ENCODE measurements around the gene TGFBR2.

TGFBR2 gene

DNA sequence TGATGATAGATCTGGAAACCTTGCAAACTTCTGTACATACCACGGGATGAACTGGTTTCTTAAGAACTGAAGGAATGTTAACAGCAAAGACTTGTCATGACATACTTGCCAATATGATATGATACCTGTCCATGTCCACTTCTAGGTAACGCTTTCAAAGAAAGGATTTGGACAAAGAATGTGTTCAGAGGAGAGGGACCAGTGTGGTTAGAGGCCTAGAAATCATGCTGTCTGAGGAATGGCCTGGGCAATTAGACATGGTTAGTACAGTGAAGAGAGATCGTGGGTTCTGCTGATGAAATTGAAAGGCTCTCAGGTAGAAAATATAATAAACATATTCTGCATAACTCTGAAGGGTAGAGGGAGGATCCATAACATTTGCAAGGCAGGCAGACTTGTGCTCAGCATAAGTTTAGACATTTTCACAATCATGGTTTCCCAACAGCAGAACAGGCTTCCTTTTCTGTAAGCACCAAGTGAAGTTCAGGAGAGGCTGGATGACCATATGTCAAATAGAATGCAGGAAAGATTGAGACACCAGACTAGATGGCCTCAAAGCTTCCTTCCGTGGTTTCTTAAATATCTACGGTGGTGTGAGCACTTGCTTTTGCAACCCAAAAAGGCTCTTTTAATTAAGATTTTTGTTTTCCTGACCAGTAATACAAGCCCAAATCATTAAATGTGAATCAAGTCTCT lies 39.9 kb downstream of the TGFBR2 start:
- Histone ChIP-seq H3K4me1 (peaks cover 0 to 68% (median 40%) of the 10 kb centered on the region in 4 donors), H3K4me3 (no peak overlapping the region), H3K9me3 (no peaks in the 10 kb centered on the region), H3K27ac (peak overlapping the region in 1 of 2 donors; percentile 34), H3K27me3 (no peaks in the 10 kb centered on the region), H3K36me3 (peaks cover 54 to 64% (median 62%) of the 10 kb centered on the region in 3 donors)
- TF ChIP-seq, protein P1, sequence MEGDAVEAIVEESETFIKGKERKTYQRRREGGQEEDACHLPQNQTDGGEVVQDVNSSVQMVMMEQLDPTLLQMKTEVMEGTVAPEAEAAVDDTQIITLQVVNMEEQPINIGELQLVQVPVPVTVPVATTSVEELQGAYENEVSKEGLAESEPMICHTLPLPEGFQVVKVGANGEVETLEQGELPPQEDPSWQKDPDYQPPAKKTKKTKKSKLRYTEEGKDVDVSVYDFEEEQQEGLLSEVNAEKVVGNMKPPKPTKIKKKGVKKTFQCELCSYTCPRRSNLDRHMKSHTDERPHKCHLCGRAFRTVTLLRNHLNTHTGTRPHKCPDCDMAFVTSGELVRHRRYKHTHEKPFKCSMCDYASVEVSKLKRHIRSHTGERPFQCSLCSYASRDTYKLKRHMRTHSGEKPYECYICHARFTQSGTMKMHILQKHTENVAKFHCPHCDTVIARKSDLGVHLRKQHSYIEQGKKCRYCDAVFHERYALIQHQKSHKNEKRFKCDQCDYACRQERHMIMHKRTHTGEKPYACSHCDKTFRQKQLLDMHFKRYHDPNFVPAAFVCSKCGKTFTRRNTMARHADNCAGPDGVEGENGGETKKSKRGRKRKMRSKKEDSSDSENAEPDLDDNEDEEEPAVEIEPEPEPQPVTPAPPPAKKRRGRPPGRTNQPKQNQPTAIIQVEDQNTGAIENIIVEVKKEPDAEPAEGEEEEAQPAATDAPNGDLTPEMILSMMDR (IDR thresholded peaks at IDR 0.05): no peak
- intact Hi-C loops (cut with DNase I; ENCODE audit: low total_unique reads): no loop called here
- DNase-seq: no peak

DNA sequence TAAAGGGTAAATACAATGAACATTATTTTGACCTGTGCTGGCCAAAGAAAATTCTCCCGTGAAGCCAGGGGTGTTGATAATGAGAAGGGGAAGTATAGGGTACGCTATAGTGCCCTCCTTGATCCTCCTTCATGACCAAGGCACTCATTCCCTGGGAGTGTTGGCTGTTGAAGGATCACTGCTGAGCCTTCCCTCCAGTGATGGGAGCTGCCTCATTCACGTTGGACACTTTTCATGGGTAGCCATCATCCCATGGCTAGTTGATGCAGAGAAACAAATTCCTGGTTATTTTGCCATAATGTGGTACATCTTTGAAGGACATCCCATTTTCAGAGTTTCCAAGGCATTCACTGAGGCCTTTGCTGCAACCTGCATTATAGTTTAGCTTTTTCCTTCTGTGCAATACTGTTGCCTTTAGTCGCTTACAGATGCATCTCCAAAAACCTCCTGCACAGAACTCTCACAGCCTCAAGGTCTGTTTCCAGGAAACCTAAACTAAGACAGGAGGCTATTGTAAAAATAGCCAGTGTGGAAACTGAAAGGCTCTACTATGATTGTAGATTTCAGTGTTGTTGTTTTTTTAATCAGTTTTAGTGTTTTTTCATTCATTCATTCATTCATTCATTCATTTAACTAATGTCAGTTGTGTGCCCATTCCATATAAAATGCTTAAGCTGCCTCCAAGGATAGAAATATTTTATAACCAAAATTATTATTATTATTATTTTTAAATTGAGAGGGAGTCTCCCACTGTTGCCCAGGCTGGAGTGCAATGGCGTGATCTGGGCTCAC lies 40.8 kb downstream of the TGFBR2 start:
- intact Hi-C loops (cut with DNase I; ENCODE audit: low total_unique reads): no loop called here
- no peak overlapping the region for H3K4me3 ChIP-seq
- H3K9me3 ChIP-seq: no peaks in the 10 kb centered on the region
- DNase-seq: no peak
- H3K36me3 ChIP-seq: peaks cover 62 to 72% (median 69%) of the 10 kb centered on the region in 3 donors
- no peaks in the 10 kb centered on the region for H3K27me3 ChIP-seq
- H3K4me1 ChIP-seq: peaks cover 0 to 59% (median 33%) of the 10 kb centered on the region in 4 donors
- no peak overlapping the region for H3K27ac ChIP-seq
- TF ChIP-seq, protein P1 (IDR thresholded peaks at IDR 0.05): no peak

DNA sequence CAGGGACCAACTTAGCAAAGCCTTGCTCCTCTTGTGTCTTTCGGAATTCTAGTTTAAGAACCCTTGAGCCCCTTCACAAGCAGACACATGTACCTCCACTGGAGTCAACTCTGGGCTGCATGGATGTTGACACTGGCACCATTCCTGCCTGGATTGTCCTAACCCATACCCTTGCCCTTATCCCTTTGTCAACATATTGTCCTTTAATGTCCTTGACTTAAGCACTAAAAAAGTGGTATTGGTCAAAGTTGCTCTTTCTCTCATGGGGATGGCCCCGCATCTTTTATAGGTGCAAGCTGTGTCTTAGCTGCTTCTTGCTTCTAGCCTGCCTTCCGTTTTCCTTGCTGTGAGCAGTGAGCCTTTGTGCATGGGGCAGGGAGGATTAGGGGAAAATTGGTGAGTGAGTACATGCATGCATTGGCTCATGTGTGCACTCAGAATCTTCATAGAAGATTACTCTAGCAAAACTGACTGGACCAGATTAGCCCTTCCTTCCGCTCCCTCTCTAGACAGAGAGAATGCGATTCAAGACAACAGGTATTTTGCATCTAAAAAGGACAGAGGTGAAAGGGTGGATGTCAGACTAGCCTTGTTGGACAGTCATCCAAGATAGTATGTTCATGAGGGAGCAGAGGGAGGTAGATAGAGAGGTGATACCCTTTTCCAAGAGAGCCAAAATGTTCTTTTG lies 42.4 kb downstream of the TGFBR2 start:
- no peak for DNase-seq

DNA sequence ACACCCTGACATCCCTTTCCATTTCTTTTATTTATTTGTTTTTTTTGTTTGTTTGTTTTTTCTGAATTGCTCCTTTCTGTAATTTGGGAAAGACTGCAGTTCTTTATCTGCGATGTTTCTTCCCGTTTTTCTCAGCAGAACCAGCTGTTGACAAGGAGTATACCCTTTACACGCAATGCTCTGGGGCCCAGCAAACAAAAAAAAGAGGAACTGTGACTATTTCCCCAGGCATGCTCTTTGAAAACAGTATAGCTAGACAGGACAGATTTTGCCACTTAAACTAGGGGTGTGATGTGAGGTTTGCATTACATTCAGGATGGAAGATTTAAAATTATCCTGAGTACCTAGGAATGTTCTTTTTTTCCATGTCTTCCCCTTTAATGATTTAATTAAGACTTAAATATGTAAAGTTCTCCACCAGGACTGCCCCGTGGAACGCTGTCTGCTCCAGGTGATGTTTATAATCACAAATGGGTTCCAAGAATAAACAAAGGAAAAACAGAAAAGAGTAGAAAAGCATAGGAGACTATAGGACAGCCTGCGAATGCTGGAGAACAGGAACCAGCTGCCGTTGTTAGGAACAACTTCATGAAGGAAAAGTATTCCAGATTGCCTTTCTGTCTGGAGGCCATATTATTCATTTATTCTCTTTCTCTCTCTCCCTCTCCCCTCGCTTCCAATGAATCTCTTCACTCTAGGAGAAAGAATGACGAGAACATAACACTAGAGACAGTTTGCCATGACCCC lies 43.3 kb downstream of the TGFBR2 start:
- DNase-seq: no peak
- no peaks in the 10 kb centered on the region for H3K27me3 ChIP-seq
- H3K9me3 ChIP-seq: no peaks in the 10 kb centered on the region
- peaks cover 0 to 41% (median 10%) of the 10 kb centered on the region in 4 donors for H3K4me1 ChIP-seq
- no peak overlapping the region for H3K4me3 ChIP-seq
- H3K36me3 ChIP-seq: peaks cover 88 to 94% (median 94%) of the 10 kb centered on the region in 3 donors
- intact Hi-C loops (cut with DNase I; ENCODE audit: low total_unique reads): no loop called here
- peak overlapping the region in 1 of 2 donors; percentile 23 for H3K27ac ChIP-seq
- TF ChIP-seq, protein P1 (IDR thresholded peaks at IDR 0.05): no peak

More for the DNA sequence above, 42.4 kb downstream of the TGFBR2 start:
- H3K9me3 ChIP-seq: no peaks in the 10 kb centered on the region
- no peaks in the 10 kb centered on the region for H3K27me3 ChIP-seq
- no peak overlapping the region for H3K4me3 ChIP-seq
- intact Hi-C loops (cut with DNase I; ENCODE audit: low total_unique reads): no loop called here
- peaks cover 79 to 85% (median 84%) of the 10 kb centered on the region in 3 donors for H3K36me3 ChIP-seq
- TF ChIP-seq, protein P1 (IDR thresholded peaks at IDR 0.05): no peak
- H3K4me1 ChIP-seq: peaks cover 0 to 43% (median 18%) of the 10 kb centered on the region in 4 donors
- H3K27ac ChIP-seq: peak overlapping the region; percentile 20 to 23
